NCI-H2107 (cell line): ENCODE data around the gene KIFC3.
"Not testable (repeated sequence)": the region's sequence is repeated elsewhere in the genome, so short reads cannot be mapped to it uniquely, and the experiment has no call there.

Source experiments
- DNase-seq: peaks from one replicate; lab custom pipeline; 2025; lab: John Stamatoyannopoulos, UW

KIFC3 gene

GRCh38 chr16:57722651-57723050 lies 79.6 kb downstream of the KIFC3 start:
- no peak for DNase-seq

- DNase-seq = no peak
These were observed 80.1 kb downstream of the KIFC3 start for GRCh38 chr16:57722210-57722499.

- DNase-seq = no peak
These were observed 80.7 kb downstream of the KIFC3 start for GRCh38 chr16:57721356-57722209.

- DNase-seq = no peak
These were observed 82.1 kb downstream of the KIFC3 start for GRCh38 chr16:57720142-57720575.

GRCh38 chr16:57714047-57714446 lies 88.2 kb downstream of the KIFC3 start:
- DNase-seq = no peak

- DNase-seq = no peak
These were observed 88.7 kb downstream of the KIFC3 start for GRCh38 chr16:57713596-57713995.

- DNase-seq = not testable (repeated sequence)
These were observed 89.7 kb downstream of the KIFC3 start for GRCh38 chr16:57712569-57712968.

- no peak for DNase-seq
These were observed 90.3 kb downstream of the KIFC3 start for GRCh38 chr16:57711993-57712392.

GRCh38 chr16:57711346-57711745 lies 90.9 kb downstream of the KIFC3 start:
- DNase-seq = no peak

GRCh38 chr16:57709663-57710062 lies 92.6 kb downstream of the KIFC3 start:
- DNase-seq = no peak
